NB4 (cell line): Measurements from ENCODE around the gene ERVH48-1.

Source experiments
- CTCF ChIP-seq: IDR thresholded peaks from one replicate; pipeline ENCODE4 v1.5.1; 2012; ENCODE audit warnings: low read depth, low read length
- POLR2A ChIP-seq: IDR thresholded peaks from 2 replicates; pipeline ENCODE4 v1.6.1; 2011; ENCODE audit warnings: mild to moderate bottlenecking; ENCODE audit not compliant: insufficient read length; ENCODE audit errors: extremely low read depth

- TF ChIP-seq POLR2A (no peak), CTCF (no peak)
Measured at GRCh38 chr21:42964086-42964485, 38.7 kb upstream of the ERVH48-1 start.
